CD4-positive, alpha-beta T cell treated with Interleukin-17A for 4 hours (primary cell): ENCODE data around the gene ACTG2.
A peak's percentile ranks its signal among the peaks of the same experiment; 100 is the strongest.
"Not testable (repeated sequence)": the region's sequence is repeated elsewhere in the genome, so short reads cannot be mapped to it uniquely, and the experiment has no call there.

Source experiments
- DNase-seq: peaks from one replicate; pipeline ENCODE4 v3.0.0-alpha.2; 2020; ENCODE audit warnings: mixed read lengths

The ACTG2 gene

GRCh38 chr2:73893764-73894474 lies 1.1 kb downstream of the ACTG2 start:
- DNase-seq = no peak

GRCh38 chr2:73894475-73894850 lies 1.7 kb downstream of the ACTG2 start:
- DNase-seq = no peak

DNA sequence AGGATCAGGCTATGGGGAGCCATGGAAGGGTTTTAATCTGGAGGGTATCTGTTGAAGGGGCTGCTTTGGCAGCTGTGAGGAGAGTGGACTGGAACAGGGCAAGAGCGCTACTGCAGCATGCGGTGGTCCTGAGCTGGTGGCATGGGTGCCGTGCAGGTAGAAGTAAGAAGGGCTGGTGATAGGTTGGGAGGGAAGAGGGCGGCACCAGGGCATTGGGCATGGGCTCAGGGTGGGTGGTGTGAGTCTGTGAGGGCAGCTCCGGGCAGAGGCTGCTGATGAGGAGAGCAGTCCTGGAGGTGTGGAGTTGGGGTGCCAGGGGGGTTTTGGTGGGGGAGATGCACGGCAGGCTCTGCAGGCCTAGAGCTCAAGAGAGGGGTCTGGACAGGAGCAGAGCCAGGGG lies 2.1 kb downstream of the ACTG2 start:
- no peak for DNase-seq

DNA sequence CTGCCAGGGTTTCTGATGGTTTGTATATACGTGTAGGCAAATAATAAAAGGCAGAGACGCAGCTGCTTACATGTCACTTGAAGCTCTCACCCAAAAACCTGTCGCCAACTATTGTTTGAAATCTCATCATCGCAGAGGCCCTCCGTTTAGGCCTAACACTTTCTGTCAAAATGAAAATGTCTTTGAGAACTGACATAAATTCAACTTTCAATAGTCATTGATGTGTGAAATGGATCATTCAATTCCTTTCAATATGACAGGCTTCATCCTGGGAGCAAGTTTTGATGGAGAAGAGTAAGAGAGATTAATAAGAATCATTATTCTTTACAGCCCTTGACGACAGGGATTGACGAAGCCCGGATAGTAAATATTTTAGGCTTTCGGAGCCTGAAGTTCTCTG lies 2.7 kb downstream of the ACTG2 start:
- no peak for DNase-seq

GRCh38 chr2:73896362-73897239 lies 3.8 kb downstream of the ACTG2 start:
- peak; percentile 53 for DNase-seq

DNA sequence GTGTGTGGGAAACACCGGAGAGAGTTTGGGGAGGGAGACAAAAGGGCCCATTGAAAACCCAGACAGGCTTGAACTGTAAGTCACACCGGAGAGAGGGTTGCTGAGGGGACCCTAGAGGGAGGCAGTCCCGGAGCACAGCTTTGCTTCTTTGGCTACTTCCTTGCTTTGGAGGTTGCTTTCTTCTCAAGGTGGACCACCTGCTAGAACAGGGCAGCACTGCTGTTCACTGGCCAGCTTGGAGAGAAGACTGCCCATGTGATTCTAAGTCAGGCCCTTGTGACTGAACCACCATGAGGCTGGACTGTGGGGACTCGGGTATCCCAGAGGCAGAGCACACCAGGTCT lies 4.4 kb downstream of the ACTG2 start:
- DNase-seq = no peak

DNA sequence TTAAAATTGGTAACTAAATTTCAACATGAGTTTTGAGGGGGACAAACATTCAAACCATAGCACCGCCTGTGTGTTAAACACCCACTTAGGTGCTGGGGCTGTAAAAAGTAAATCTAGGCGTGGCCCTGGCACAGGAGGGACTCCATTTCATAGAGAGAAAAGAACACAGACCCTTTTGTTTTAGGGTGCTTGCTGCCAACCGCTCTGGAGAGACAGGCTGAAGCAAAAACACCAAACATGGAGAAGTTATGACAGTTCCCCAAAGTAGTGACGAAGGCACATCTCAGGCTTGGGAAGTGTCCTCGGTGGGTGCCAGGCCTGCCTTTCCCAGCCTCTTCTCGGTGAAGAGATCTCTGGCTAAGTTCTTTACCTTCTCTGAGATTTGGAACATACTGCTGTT lies 5.1 kb downstream of the ACTG2 start:
- no peak for DNase-seq

DNA sequence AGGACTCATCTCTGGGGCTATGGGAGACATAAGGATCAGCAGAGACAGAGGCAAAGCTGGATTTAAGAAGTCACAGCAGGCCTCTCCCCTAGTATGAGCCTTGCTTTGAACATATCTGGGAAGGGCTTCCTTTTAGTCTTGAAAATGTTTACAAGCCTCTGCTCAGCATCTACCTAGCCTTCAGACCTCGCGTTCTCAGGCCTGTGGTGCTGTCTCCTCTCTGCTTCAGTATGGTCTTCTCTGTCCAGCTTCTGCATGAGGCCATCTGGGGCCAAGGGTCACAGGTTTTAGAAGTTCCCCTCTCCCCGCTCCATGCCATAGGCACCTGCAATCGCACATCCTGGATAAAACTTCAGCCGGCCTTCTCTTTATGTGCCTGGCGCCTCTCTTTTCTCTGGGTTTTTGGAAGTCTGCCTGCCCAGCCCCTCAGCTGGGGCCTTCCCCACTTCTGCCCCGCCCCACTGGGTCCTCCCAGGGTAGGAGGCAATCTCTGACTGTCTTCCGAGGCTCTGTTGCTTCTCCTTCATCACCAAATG lies 7.1 kb downstream of the ACTG2 start:
- no peak for DNase-seq

DNA sequence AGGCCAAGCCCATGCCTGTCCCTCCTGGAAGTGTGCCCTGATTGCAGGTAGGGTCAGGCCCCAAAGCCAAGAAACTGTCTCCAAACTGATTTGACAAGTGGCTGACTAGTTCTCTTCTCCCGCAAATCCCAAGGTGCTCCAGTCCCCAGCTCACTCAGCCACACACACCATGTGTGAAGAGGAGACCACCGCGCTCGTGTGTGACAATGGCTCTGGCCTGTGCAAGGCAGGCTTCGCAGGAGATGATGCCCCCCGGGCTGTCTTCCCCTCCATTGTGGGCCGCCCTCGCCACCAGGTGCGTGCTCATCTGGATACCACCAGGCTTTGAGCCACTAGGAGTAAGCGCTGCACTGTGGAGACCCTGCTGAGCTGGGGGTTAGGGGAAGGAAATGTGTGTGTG lies 8.3 kb downstream of the ACTG2 start:
- no peak for DNase-seq

DNA sequence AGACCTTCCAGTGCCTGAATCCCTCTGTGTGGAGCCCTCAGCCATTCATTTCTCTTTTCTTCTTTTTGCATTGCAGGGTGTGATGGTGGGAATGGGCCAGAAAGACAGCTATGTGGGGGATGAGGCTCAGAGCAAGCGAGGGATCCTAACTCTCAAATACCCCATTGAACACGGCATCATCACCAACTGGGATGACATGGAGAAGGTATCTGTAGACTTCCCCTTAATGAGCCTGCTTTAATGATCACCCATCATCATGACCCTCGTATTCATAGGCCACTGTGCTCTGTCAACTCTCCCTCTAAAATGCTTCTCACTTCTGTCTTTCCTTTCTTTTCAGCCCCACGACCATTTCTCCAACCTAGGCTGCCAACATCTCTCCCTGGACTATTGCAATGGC lies 9.5 kb downstream of the ACTG2 start:
- no peak for DNase-seq

- DNase-seq = no peak
These were observed 10.5 kb downstream of the ACTG2 start for GRCh38 chr2:73903313-73903712.

DNA sequence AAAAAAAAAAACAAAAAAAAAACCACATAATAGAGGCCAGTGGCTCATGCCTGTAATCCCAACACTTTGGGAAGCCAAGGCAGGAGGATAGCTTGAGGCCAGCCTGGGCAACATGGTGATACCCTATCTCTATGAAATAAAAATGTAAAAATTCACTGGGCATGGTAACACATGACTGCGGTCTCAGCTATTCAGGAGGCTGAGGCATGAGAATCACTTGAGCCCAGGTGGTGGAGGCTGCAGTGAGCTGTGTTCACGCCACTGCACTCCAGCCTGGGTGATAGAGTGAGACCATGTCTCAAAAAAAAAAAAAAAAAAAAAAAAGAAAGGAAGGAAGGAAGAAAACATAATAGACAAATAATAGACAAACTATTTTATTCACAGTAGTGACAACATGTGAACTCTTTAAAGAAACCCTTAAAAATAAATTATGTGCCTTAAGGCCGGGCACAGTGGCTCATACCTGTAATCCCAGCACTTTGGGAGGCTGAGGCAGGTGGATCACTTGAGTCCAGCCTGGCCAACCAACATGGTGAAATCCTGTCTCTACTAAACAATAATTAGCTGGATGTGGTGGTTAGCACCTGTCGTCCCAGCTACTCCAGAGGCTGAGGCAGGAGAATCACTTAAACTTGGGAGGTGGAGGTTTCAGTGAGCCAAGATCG lies 11.3 kb downstream of the ACTG2 start:
- not testable (repeated sequence) for DNase-seq

GRCh38 chr2:73904952-73905351 lies 12.1 kb downstream of the ACTG2 start:
- DNase-seq = no peak

- DNase-seq = no peak
These were observed 14.2 kb downstream of the ACTG2 start for GRCh38 chr2:73906847-73907505.

DNA sequence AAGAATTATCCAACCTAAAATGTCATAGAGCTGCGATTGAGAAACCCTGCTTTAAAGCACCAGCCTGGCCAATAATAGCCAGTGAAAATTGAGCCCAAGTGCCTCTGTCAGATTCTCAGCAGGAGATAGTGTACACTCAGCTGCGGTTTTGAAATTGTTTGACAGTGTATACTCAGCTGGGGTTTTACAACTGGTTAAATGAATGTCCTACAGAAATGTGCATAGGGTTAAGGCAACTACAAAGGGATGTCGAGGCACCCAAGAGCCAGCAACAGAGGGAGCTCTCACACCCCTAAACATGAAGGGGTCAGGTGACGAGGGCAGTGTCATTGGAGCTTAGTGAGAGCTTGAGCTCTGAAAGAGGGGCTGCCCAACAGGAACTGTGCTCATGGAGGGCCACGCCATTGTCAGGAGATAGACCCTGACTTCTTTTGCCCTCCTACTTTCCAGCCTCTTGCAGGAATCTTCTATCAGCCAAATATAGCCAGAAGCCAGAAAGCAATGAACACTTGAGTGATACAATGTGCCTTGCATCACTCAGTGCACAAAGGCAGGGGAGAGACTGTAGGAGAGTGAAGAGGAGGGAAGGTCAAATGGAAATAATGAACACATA lies 15.1 kb downstream of the ACTG2 start:
- peak; percentile 72 for DNase-seq

DNA sequence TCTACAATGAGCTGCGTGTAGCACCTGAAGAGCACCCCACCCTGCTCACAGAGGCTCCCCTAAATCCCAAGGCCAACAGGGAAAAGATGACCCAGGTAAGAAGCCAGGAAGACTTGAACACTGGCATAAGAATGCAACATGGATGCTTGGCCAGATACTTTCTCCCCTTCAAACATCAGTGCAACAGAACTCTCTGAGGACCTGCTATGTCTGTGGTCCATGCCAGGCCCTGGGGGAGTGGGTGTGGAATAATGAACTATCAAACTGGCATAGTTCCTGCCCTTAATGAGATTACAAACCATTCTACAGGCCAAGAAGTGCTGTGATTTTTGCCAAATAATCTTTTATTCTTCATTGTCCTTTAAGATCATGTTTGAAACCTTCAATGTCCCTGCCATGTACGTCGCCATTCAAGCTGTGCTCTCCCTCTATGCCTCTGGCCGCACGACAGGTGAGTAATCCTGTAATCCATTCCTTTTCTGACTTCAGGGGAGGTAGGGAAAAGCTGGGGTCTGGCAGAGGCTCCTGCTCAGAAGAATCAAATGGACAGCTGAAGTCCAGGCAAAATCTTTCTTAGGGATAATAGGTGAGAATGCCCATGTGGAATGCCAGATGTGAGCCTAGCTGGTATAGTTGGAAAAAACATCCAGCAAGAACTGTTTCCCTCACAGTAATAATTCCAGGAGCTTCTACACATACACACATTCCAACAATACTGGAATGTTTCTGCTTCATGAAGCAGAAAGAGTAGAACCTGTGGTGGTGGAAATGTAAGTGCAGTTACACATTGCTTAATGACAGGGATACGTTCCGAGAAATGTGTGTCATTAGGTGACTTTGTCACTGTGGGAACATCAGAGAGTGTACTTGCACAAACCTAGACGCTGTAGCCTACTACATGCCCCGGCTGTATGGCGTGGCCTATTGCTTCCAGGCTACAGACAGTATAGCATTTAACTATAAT lies 16.2 kb downstream of the ACTG2 start:
- no peak for DNase-seq

DNA sequence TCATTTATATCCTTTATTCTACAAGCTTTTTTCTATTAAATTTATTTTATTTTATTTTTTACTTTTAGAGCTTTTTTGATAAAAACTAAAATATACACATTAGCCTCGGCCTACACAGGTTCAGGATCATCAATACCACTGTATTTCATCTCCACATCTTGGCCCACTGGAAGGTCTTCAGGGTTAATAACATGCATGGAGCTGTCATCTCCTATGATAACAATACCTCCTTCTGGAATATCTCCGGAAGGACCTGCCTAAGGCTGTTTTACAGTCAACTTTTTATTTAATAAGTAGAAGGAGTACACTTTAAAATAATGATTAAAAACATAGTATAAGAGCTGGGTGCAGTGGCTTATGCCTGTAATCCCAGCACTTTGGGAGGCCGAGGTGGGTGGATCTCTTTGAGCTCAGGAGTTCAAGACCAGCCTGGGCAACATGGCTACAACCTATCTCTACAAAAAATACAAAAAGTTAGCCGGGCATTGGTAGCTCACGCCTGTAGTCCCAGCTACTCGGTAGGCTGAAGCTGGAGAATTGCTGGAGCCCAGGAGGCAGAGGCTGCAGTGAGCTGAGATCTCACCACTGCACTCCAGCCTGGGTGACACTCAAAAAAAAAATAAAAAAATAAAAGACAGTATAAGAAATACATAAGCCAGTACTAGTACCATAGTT lies 18.2 kb downstream of the ACTG2 start:
- DNase-seq = no peak

DNA sequence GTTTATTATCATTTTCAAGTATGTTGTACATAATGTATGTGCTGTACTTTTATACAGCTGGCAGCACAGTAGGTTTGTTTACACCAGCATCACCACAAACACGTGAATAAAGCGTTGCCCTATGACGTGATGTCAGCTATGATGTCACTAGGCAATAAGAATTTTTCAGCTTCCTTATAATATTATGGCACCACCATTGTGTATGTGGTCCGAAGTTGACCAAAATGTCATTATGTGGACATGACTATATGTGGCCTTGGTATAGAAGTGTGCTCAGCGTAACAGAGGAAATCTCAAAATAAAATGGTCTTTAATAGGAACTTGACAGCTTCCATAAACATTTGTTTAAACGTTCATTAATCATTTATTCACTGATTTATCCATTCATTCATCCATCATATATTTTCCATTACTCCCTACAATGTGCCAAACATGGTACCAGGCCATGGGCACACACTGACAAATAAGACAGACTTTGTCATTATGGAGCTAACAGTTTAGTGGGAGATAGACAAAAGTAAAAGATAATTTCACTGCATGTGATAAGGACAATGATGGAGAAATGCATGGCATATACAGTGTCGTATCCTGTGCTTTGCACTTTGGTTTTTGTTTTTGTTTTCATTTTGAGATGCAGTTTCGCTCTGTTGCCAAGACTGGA lies 18.9 kb downstream of the ACTG2 start:
- no peak for DNase-seq

DNA sequence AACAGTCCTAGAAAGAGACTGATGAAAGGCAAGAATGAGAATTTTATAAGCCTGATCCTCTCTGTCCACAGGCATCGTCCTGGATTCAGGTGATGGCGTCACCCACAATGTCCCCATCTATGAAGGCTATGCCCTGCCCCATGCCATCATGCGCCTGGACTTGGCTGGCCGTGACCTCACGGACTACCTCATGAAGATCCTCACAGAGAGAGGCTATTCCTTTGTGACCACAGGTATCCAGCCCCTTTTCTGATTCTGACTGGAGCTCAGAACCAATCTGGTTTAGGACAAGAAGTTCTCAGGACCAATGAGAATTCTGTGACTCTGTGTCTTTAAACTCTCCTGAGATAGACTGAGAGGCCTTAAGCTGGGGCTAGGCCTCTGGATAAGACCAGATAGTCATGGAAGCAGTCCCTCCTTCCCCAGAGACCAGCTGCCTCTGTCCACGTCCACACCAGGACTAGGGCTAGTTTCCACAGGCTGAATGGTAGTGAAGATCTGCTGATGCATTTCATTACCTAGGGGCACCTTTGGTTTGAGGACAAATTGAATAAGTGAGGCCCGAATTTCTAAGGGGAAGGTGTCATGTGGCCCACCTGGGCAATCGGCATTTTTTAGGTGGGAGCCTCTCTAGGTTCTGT lies 20.7 kb downstream of the ACTG2 start:
- DNase-seq = no peak

GRCh38 chr2:73914667-73915066 lies 21.9 kb downstream of the ACTG2 start:
- no peak for DNase-seq
